A673 (cell line): ENCODE data around the gene MFAP1.

Experiments
- CTCF ChIP-seq: fragments of 300-800, 200-600 bp; sonication (generic); conservative IDR thresholded peaks from 2 replicates; pipeline ENCODE4 v1.5.1; 2017; ENCODE audit warnings: low read depth, mild to moderate bottlenecking, antibody characterized with exemption, low read length, moderate library complexity, mixed read lengths
- EZH2 ChIP-seq: fragments of 200-600 bp; sonication (generic); IDR thresholded peaks from 2 replicates; pipeline ENCODE4 v1.6.1; 2017; ENCODE audit warnings: borderline replicate concordance, low read depth, mild to moderate bottlenecking, mixed read lengths, antibody characterized with exemption, low read length; ENCODE audit not compliant: poor library complexity, severe bottlenecking

- TF ChIP-seq CTCF (no peak), EZH2 (no peak)
Observed at GRCh38 chr15:43851251-43851650, 26.8 kb upstream of the MFAP1 start.
